GM18526 (cell line): ENCODE results near the gene MARCHF5.

Experiments used
- POLR2A ChIP-seq: IDR thresholded peaks from 3 replicates; pipeline ENCODE4 v1.6.1; 2011; ENCODE audit not compliant: insufficient read length; ENCODE audit errors: extremely low read depth

Gene MARCHF5, protein sequence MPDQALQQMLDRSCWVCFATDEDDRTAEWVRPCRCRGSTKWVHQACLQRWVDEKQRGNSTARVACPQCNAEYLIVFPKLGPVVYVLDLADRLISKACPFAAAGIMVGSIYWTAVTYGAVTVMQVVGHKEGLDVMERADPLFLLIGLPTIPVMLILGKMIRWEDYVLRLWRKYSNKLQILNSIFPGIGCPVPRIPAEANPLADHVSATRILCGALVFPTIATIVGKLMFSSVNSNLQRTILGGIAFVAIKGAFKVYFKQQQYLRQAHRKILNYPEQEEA

DNA sequence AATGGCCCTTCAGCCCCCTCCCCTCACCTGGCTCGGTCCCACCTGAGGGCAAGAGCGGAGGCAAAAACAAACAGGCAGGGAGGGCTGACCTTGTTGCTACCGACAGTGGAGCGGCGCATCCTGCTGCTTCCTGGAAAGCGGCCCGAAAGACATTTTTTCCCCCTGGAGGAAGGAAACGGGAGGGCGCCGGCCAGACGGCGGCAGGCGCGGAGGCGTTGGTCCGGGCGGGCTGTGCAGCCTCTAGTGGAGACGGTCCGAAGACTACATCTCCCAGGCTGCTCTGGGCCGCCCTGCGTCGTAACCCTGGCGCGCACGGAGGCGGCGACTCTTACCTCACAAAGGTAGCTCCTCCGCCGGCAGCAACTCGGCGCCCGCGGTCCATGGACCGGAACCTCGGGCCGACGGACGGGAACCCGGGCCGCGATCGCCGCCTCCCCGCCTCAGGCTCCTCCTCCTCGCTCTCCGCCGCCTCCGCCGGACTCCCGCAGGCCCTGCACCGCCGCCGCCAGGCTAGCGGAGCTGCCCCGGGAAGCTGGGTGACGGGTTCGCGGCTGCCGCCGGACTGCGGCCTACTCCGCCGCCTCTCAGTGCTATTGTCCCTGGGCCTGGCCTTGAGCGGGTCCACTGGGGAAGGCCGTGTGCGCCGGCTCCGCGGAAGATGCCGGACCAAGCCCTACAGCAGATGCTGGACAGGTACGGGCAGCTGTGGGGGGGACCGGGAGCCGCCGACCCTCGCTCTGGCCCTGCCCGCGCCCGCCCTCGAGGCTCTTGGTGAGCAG is at the start of gene MARCHF5, which contains the start of gene CPEB3:
TSS of gene MARCHF5 (plus strand) at position 331 of the 779 bp plus-strand sequence. CDS start at position 659, 328 bp downstream.
TSS of gene CPEB3 (minus strand) at position 242 of the 779 bp plus-strand sequence. CDS start 50,728 bp downstream, outside the sequence.
- TF ChIP-seq POLR2A = peak; percentile 58

DNA sequence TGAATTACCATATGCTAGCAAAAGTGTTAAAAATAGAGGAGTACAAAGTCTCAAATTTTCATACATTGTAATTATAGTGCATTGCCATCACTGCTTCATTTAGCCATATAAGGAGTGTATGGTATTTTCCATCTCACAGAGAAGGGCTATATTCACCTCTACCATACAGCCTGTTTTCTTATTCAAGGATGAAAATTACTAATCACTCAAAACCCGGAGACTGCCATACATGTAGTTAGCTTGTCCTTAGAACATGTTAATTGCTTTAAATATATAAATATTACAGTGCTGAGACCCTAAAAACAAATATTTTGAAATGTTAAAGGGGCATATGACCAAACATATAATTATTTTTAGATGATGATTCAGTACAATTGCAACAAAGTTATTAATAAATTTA is 49.5 kb upstream of the MARCHF5 start:
- TF ChIP-seq POLR2A = no peak

DNA sequence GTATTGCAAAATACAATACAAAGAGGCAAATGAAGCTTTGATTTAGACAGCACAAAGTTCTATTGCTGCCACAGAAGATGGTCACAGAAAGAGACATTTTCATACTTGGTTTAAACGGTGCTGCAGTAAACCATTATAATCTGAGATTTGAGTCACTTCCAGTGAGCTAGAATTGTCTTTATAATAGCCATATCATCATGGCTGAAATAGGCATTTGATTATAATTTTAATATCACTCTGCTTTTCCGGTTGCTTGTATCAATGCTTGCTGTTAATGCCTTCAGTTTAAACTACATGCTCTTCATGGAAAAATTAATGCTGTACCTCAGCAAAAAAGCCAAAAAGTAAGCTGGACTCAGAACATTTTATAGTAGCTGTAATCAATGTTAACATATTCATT is 48.6 kb upstream of the MARCHF5 start:
- no peak for TF ChIP-seq POLR2A

DNA sequence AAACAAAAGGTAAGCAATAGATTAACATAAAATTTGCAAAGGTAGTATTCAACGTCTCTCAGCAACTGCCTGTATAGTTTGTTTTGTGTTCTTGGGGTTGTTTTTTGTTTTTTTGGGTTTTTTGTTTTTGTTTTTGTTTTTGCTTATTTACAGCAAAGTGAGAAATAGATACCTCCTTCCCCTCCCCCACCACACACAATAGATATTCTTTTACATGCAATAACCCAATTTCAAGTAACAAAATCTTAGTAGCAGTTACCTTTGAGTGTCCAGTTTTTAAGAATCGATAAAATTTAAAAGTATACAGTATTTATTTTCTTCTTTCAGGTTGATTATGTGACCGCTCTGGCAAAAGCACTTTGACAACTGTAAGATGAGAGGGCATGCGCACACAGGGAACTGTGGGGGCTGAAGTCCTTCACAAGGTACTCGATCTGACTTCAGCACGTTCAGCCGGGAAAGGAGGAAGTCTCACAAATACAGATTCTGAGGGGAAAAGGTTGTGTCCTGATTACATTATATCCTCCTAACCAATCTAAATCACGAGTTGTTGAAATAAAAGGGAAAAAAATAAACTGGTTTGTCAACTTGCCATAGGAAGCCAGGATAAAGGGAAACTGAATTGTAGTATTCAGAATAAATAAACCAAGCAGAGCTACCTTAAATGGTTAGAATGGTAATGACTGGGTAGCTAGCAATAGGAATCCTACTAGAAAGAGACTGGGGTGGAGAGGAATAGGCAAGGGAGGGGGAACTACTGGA is 47.9 kb upstream of the MARCHF5 start:
- no peak for TF ChIP-seq POLR2A

DNA sequence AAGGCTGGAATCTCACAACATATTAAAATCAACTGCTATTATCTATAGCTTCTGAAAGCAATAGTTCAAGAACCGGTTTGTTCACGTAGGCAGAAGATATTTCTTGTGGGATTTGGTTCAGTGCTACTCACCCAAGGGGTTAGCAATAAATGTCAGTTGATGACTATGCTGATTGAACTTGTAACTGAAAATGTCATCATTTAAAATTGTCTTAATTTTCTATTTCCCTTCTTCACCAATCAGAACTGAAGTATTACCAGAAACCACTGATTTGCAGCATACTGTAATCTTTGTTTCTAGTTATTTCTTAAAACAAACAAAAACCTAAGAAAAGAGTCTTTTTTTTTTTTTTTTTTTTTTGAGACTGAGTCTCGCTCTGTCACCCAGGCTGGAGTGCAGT is 46.2 kb upstream of the MARCHF5 start:
- TF ChIP-seq POLR2A = no peak

DNA sequence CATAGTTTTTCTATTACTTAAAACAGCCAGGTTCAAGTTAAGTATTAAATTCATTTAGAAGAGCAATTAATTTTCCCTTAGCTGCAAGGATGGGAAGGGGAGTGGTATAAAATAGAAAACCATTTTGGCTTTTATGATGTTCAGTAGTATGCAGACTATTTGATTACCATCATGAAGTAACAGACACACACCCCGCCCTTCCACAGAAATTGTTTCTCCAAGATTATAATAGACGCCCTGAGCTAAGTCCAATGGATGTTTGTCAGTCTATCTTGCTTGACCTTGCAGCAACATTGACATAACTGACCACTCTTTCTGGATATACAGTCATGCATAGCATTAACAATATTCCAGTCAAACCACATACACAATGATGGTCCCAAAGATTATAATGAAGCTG is 42.4 kb upstream of the MARCHF5 start:
- TF ChIP-seq POLR2A = no peak

DNA sequence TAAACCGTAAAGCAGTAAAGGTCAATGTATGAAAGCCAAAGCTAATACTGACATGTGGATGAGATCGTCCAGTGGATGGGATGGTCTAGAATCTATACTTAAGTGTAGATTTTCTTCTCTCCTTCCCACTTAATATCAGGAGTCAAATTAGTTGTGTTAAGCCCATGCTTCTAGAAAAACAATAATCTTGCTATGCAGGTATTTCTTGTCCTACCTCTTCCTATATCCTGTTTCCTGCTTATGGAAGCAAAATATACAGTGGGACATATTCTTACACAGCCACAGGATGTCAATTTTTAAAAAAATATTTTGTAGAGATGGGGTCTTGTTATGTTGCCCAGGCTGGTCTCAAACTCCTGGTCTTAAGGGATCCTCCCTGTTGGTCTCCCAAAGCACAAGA is 27.6 kb upstream of the MARCHF5 start:
- TF ChIP-seq POLR2A = no peak

DNA sequence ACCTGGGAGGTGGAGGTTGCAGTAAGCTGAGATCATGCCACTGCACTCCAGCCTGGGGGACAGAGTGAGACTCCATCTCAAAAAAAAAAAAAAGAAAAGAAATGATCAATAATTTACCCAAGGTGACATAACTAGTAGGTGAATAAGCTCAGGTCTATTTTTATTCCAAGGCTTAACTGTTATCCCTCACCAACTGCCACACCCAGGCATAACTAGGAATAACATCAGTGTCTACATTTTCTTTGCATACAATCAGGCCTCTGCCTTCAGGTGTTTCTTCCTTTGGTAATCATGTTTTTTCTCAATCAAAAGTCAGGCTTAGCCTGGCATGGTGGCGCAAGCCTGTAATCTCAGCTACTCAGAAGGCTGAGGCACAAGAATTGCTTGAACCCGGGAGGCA is 26.7 kb upstream of the MARCHF5 start:
- no peak for TF ChIP-seq POLR2A

DNA sequence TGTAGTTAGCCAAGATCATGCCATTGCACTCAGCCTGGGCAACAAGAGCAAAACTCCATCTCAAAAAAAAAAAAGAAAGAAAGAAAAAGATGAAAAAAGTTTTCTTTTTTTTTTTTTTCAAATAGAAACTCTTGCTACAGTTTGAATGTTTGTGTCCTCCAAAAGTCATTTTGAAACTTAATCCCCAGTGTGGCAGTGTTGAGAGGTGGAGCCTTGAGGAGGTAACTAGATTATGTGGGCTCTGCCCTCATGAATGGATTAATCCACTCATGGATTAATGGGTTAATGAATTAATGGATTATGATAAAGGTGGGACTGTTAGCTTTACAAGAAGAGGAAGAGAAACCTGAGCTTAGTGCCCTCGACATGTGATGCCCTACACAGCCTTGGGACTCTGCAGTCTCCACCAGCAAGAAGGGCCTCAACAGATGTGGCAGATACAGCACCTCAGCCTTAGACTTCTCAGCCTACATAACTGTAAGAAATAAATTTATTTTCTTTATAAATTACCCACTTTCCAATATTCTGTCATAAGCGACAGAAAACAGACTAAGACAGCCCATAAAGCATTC is 25.2 kb upstream of the MARCHF5 start:
- no peak for TF ChIP-seq POLR2A

DNA sequence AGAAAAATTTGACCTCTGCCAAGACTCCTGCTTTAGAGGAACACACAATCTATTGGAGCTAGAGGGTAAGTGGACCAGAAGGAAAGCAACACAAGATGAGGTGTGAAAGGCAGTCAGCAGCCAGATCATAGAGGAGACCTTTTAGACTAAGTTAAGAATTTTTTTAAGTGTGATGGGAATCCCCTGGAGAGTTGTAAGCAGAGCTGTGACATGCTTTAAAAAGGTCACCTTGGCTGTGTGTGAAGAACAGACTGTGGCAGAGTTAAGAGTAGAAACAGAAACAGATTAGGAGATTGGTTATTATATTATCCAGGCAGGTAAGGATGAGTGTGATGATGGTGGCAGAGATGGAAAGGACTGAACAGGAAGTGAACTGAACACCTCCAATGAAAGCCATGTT is 23.6 kb upstream of the MARCHF5 start:
- no peak for TF ChIP-seq POLR2A

DNA sequence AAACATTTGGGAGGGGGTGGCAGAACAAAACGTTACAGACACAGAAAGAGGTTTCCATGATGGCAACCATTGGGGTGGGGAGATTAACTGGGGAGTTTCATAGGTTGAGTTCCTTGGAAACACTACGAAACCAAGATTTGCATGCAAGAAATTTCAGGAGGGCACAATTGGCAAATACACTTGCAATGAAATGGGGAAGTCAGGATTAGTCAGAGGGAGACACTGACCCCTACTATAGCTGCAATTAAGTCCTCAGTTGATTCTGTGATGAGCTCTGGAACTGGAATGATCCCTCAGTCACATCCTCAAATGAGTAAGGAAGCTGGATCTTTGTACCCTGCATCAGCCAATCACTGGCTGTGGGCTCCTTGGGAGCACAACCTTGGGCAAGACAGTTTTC is 22.2 kb upstream of the MARCHF5 start:
- TF ChIP-seq POLR2A = no peak

DNA sequence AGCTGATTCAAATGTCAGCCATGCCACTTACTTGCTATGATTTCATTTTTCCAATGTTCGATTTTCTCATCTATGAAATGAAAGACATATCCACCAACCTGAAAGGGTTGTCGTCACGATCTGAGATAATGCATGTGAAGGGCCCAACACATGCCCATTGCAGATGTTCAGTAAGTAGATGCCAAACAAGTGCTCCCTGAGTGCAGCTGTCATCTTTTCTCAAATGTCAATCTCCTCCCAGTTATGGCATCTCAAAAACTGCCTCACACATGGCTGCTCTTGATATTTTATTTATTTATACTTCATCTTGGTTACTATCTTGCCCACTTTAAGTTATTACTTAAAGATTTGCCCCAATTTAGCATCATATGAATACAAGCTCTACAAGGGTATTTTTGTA is 16.9 kb upstream of the MARCHF5 start:
- TF ChIP-seq POLR2A = no peak

DNA sequence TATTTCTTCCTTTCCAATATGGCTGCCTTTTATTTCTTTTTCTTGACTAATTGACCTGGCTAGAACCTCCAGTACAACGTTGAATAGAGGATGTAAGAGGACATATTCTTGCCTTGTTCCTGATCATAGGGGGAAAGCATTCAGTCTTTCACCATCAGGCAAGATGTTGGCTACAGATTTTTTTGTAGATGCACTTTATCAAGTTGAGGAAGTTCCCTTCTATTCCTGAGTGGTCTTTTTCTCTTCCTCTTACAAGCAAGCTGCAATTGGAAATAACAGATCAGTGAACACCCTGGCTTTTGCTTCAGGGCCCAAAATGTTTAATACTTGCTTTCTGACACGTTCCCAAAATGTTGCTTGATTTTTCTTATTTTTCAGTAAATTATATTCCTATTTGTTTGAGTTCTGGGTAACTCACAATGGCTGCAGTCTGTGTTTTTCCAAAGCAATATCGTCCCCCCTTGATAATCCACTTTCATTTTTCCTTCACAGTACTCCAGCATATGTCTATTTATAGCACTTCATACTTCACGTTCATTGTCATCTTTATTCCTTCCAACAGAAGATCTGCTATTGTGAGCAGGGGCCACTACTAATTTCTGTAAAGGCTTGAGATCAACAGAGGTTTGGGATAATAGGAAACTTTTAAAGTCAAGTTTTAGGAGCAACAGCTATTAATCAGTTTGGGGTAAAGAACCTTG is 11.8 kb upstream of the MARCHF5 start:
- TF ChIP-seq POLR2A = no peak

DNA sequence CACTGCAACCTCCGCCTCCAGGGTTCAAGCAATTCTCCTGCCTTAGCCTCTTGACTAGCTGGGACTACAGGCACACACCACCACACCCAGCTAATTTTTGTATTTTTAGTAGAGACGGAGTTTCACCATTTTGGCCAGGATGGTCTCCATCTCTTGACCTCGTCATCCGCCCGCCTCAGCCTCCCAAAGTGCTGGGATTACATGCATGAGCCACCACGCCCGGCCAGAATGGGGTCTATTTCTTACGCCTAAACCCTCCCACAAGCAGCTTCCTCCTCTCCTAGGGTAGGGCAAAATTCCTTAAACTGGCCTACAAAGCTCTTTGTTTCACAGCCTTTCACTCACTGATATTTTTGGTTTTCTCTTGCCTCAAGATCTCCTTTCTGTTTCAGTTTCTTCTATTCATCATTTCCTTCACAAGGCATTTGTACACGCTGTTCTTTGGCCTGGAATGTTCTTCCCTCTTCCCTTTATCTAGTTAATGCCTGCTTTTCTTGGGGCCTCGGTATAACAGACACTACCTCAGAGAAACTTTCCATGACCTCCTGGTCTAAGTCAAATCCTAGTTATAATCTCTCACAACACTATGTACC is 6.8 kb upstream of the MARCHF5 start:
- no peak for TF ChIP-seq POLR2A
